ENCODE results near the gene BRD1. TPM values are rescaled to one million over a fixed set of nuclear protein-coding genes. Genes with fewer than 3 reads are reported as not detected.

Gene BRD1
- polyA plus RNA-seq, 1 experiment = 4.6 TPM

DNA sequence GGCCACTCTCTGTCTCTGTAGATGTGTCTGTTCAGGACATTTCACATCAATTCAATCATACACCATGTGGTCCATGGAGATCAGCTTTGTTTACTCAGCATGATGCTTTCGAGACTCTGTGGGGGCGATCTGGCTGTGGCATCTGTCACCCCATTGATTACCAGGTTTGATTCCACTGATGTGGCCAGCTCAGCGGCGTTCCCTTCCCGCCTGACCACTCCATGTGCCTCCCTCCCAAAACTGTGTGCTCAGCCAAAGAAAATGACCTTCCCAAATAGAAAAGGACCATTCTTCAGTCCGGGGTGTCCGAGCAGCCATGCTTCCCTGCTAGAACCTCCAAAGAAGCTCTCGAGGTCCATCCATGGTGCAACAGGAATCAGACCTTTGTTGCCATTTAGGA is 89.1 kb downstream of the BRD1 start:
- no peak overlapping the region for H3K4me3 ChIP-seq (ENCODE audit: low read depth, low read length)
- TF ChIP-seq, protein P1, sequence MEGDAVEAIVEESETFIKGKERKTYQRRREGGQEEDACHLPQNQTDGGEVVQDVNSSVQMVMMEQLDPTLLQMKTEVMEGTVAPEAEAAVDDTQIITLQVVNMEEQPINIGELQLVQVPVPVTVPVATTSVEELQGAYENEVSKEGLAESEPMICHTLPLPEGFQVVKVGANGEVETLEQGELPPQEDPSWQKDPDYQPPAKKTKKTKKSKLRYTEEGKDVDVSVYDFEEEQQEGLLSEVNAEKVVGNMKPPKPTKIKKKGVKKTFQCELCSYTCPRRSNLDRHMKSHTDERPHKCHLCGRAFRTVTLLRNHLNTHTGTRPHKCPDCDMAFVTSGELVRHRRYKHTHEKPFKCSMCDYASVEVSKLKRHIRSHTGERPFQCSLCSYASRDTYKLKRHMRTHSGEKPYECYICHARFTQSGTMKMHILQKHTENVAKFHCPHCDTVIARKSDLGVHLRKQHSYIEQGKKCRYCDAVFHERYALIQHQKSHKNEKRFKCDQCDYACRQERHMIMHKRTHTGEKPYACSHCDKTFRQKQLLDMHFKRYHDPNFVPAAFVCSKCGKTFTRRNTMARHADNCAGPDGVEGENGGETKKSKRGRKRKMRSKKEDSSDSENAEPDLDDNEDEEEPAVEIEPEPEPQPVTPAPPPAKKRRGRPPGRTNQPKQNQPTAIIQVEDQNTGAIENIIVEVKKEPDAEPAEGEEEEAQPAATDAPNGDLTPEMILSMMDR (IDR thresholded peaks at IDR 0.05; ENCODE audit: insufficient read depth, low read depth, low read length) = no peak
- no peak for DNase-seq (ENCODE audit: low read depth)
- no peaks in the 10 kb centered on the region for H3K27me3 ChIP-seq (ENCODE audit: control insufficient read depth, insufficient read depth, low read length)
- H3K36me3 ChIP-seq (ENCODE audit: control insufficient read depth, insufficient read depth, low read length) = no peaks in the 10 kb centered on the region
- CTCF ChIA-PET = no interaction called here
- POLR2A ChIA-PET = no interaction called here

DNA sequence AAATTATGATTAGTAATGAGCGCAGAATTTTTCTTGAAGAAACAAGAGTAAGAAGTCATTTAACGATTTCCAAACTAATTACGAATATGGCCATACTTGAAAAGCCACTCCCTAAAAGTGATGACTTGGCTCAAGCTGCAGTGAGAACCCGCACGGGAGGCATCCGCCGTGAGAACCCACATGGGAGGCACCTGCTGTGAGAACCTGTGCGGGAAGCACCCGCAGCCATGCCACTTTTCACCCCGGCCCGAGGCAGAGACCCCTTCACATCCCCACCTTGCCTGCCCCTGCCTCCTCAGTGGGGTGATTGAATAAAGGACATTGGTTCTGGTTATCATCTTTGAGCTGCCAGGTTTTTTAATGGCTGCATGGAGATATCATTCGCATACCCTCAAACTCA is 89.7 kb downstream of the BRD1 start:
- H3K36me3 ChIP-seq (ENCODE audit: control insufficient read depth, insufficient read depth, low read length) = no peaks in the 10 kb centered on the region
- ChIA-PET CTCF (interaction anchor here (0.6 kb wide), 1 partner anchor 464 kb away, joined by 3 read pairs; no protein-coding TSS in a partner anchor), POLR2A (no interaction called here)
- TF ChIP-seq, protein P1 (IDR thresholded peaks at IDR 0.05; ENCODE audit: insufficient read depth, low read depth, low read length) = no peak
- no peak overlapping the region for H3K4me3 ChIP-seq (ENCODE audit: low read depth, low read length)
- H3K27me3 ChIP-seq (ENCODE audit: control insufficient read depth, insufficient read depth, low read length) = no peaks in the 10 kb centered on the region
- no peak for DNase-seq (ENCODE audit: low read depth)

DNA sequence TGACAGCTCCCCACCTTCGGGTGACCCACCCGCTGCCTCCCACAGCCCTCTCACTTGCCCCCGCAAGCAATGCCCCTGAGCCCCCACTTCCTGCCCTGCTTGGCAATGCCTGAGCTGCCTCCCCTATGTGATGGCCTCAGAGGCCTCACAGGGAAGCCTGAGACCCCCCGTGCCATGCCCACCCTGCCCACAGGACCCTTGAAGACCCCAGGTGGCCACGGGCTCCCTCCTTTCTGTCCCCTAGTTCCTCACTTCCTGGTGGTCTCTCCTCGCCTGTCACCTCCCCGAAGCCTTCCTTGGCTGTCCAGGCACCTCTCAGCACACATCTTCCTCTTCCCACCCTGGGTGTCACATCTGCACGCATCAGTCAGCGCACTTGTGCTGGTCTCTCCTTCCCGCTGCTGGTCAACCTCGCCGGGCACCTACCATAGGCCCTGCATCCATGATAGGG is 90.5 kb downstream of the BRD1 start:
- Histone ChIP-seq H3K4me3 (ENCODE audit: low read depth, low read length) (no peak overlapping the region), H3K27me3 (ENCODE audit: control insufficient read depth, insufficient read depth, low read length) (no peaks in the 10 kb centered on the region), H3K36me3 (ENCODE audit: control insufficient read depth, insufficient read depth, low read length) (no peaks in the 10 kb centered on the region)
- ChIA-PET CTCF (interaction anchor here (1.3 kb wide), 1 partner anchor 11 kb away, joined by 4 read pairs; no protein-coding TSS in a partner anchor), POLR2A (no interaction called here)
- no peak for DNase-seq (ENCODE audit: low read depth)
- TF ChIP-seq, protein P1 (IDR thresholded peaks at IDR 0.05; ENCODE audit: insufficient read depth, low read depth, low read length) = no peak

DNA sequence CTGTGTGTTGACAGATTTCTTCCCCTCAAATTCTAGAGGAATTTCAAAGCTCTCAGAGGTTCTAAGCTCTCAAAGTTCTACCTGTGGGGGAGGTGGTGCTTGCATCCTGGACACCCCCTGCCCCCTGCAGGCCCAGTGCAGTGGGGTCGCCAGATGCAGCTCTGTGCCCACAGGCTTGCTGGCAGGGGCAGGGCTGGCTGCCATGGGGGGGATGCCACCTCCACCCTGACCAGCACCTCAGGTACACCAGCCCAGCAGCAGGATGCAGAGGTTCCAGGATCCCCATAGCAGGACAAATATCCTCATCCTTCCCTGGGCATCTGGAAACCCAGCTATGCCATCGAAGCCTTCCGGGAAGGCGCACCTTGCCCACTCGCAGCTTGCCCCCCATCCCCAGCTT is 91.1 kb downstream of the BRD1 start:
- DNase-seq (ENCODE audit: low read depth) = no peak
- Histone ChIP-seq H3K4me3 (ENCODE audit: low read depth, low read length) (no peak overlapping the region), H3K27me3 (ENCODE audit: control insufficient read depth, insufficient read depth, low read length) (no peaks in the 10 kb centered on the region), H3K36me3 (ENCODE audit: control insufficient read depth, insufficient read depth, low read length) (no peaks in the 10 kb centered on the region)
- ChIA-PET POLR2A (no interaction called here), CTCF (interaction anchor here (1.3 kb wide), 1 partner anchor 11 kb away, joined by 4 read pairs; no protein-coding TSS in a partner anchor)
- TF ChIP-seq, protein P1 (IDR thresholded peaks at IDR 0.05; ENCODE audit: insufficient read depth, low read depth, low read length) = no peak

DNA sequence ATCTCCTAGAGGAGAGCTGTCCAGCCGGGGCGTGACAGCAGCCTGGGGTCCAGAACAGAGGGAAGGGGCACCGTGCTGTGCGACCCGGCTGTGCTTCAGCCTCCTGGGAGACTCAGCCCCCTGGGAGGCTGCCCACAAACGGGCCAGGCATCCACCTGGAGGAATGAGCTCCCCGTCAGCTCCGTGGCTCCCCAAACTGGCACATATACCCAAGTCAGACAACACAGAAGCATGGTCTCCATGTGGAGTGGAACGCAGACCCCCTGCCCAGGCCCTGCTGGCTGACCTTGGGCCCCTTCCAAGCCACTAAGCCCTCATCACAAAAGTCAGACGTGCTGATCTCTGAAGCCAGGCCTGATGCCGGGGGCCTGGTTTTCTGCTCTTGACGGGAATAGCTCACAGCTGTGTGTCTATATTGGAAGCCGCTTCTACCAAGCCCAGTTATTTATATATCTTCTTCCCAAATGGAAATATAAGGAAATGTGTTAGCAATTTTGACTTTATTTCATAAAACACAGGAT is 91.7 kb downstream of the BRD1 start:
- no peak for DNase-seq (ENCODE audit: low read depth)
- ChIA-PET CTCF (interaction anchor here (1.3 kb wide), 1 partner anchor 10 kb away, joined by 4 read pairs; no protein-coding TSS in a partner anchor), POLR2A (no interaction called here)
- TF ChIP-seq, protein P1 (IDR thresholded peaks at IDR 0.05; ENCODE audit: insufficient read depth, low read depth, low read length) = no peak
- no peaks in the 10 kb centered on the region for H3K36me3 ChIP-seq (ENCODE audit: control insufficient read depth, insufficient read depth, low read length)
- no peak overlapping the region for H3K4me3 ChIP-seq (ENCODE audit: low read depth, low read length)
- H3K27me3 ChIP-seq (ENCODE audit: control insufficient read depth, insufficient read depth, low read length) = no peaks in the 10 kb centered on the region

Data from BJ (cell line).